Immature natural killer cell (primary cell): Measurements from ENCODE around the gene WDR38. TPM values are rescaled to one million over a fixed set of nuclear protein-coding genes. Genes with fewer than 3 reads are reported as not detected.

Experiments
- DNase-seq, 3 donors: peaks; one replicate each; pipeline ENCODE4 v3.0.0; 2022; ENCODE audit warnings: mixed read lengths in 1 of 3
- H3K27ac Mint-ChIP-seq, 6 donors: one replicate each; pipeline ENCODE4 v1.8.0; 2020; ENCODE audit warnings: mixed read lengths in 6 of 6, mild to moderate bottlenecking in 5 of 6, inconsistent platforms in 4 of 6, moderate library complexity in 3 of 6
- H3K27me3 Mint-ChIP-seq, 3 donors: one replicate each; pipeline ENCODE4 v1.8.0; 2020 to 2021; ENCODE audit warnings: low read depth in 3 of 3, mild to moderate bottlenecking in 3 of 3, mixed read lengths in 3 of 3, moderate library complexity in 3 of 3, inconsistent platforms in 1 of 3
- H3K36me3 Mint-ChIP-seq, 3 donors: one replicate each; pipeline ENCODE4 v1.8.0; 2020; ENCODE audit warnings: mixed read lengths in 3 of 3, inconsistent platforms in 2 of 3, mild to moderate bottlenecking in 2 of 3
- H3K4me1 Mint-ChIP-seq, 2 donors: one replicate each; pipeline ENCODE4 v1.8.0; 2020; ENCODE audit warnings: inconsistent platforms in 2 of 2, mild to moderate bottlenecking in 2 of 2, mixed read lengths in 2 of 2, moderate library complexity in 1 of 2
- H3K4me3 Mint-ChIP-seq, 5 donors: one replicate each; pipeline ENCODE4 v1.8.0; 2020; ENCODE audit warnings: mild to moderate bottlenecking in 5 of 5, mixed read lengths in 5 of 5, inconsistent platforms in 3 of 5, moderate library complexity in 3 of 5
- H3K9me3 Mint-ChIP-seq, 6 donors: one replicate each; pipeline ENCODE4 v1.8.0; 2020; ENCODE audit warnings: mild to moderate bottlenecking in 6 of 6, mixed read lengths in 6 of 6, inconsistent platforms in 4 of 6, moderate library complexity in 3 of 6
- polyA plus RNA-seq, 3 donors: library from polyadenylated mRNA; unstranded; fragments of 300-500 nt; fragmentation: Illumina TruSeq; gene quantifications; one replicate each; pipeline ENCODE4 v1.2.3, GENCODE V29; 2021

Gene WDR38
- polyA plus RNA-seq, 3 donors from 2014 or later: not detected

DNA sequence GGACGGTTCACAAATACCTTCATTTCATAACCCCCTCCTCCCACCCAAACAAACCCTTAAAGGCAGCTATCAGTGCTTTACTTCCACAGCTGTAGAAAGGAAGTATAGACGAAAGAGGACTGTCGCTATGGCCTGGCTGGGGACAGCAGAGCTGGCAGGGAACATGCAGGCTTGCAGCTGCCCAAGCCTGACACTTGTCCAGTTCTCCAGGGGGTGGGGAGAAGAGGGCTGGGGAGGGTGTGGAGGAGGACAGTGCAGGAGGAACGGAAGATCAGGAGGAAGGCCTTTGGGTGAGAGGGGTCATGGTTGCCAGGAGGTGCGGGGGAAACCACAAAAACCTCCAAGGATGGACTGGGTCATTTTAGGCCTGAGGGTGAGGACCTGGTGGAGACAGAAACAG lies 34.6 kb downstream of the WDR38 start:
- Mint-ChIP-seq H3K4me3 (no peak overlapping the region), H3K27me3 (peaks cover 0 to 2% (median 1%) of the 10 kb centered on the region in 3 donors), H3K36me3 (peaks cover 21 to 44% (median 24%) of the 10 kb centered on the region in 3 donors), H3K9me3 (no peaks in the 10 kb centered on the region), H3K4me1 (peaks cover 0 to 2% of the 10 kb centered on the region in 2 donors), H3K27ac (no peak overlapping the region)
- DNase-seq: no peak

DNA sequence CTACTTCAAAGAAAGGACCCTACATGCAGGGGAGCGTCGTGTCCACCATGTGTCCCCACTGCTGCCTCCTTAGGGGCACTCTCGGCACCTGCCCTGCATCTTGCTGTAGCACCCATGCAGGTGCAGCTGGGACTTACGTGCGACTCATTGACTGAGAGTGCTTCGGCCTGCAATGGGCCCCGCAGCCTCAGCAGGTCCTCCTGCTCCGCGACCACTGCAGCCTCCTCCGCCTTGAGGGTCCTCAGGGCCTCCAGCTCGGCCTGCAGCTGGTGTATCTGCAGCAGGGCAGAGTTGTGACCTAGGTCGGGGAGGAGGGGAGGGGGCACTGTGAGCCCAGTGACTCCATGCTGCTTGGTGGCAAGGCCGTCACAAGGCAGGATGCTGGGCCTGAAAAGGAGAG lies 35.7 kb downstream of the WDR38 start:
- no peak for DNase-seq
- H3K27me3 Mint-ChIP-seq: peaks cover 0 to 2% (median 1%) of the 10 kb centered on the region in 3 donors
- H3K27ac Mint-ChIP-seq: no peak overlapping the region
- H3K4me3 Mint-ChIP-seq: no peak overlapping the region
- peaks cover 23 to 53% (median 24%) of the 10 kb centered on the region in 3 donors for H3K36me3 Mint-ChIP-seq
- no peaks in the 10 kb centered on the region for H3K9me3 Mint-ChIP-seq
- H3K4me1 Mint-ChIP-seq: peaks cover 0 to 2% of the 10 kb centered on the region in 2 donors

DNA sequence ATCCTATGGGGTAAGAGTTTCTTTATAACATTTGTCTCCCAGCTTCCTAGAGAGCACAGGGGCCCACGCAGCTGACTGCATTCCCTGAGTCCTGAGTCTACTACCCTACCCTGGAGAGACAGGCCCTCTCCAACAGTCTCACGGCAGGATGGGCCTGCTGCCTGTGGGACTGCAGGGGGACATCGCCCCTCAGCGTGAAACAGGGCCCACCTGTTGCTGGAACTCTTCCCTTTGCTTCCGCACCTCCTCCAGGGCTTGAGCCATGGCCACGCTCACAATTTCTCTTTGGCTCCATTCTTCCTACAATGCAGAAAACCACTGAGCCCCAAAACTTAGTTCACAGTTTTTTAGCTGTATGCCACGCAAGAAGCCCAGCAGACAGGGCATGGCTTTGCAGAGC lies 36.9 kb downstream of the WDR38 start:
- Mint-ChIP-seq H3K27me3 (peaks cover 0 to 2% (median 1%) of the 10 kb centered on the region in 3 donors), H3K36me3 (peaks cover 24 to 55% (median 25%) of the 10 kb centered on the region in 3 donors), H3K9me3 (no peaks in the 10 kb centered on the region), H3K27ac (no peak overlapping the region), H3K4me3 (no peak overlapping the region), H3K4me1 (peaks cover 7 to 10% of the 10 kb centered on the region in 2 donors)
- DNase-seq: no peak

DNA sequence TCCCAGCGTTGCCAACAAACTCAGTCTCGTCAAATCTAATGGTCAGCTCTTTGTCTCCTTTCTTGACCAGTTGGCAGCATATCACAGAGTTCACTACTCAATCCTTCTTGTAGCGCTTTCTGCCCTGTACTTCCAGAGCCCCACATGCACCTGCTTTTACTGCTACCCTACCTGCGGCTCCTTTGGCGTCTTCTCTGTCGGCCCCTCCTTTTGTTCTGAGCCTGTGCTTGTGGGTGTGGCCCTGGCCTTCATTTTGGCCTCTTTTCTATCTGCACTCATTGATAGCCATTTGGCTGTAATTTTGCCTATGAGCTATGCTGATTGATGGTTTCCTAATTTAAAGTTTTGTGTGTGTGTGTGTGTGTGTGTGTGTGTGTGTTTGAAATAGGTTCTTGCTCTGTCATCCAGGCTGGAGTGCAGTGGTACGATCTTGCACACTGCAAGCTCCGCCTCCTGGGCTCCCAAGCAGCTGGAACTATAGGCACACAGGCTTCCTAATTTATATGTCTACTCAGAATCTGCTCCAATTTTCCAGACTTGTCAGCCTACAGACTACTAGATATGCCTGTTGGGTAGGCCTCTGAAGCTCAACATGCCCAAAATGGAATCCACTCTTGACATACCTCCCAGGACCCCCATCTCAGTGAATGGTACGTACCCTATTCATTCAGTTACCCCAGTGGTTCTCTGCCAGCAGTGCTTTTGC lies 40.9 kb downstream of the WDR38 start:
- H3K9me3 Mint-ChIP-seq: no peaks in the 10 kb centered on the region
- no peak for DNase-seq
- H3K27me3 Mint-ChIP-seq: peaks cover 0 to 1% (median under 1%) of the 10 kb centered on the region in 3 donors
- H3K36me3 Mint-ChIP-seq: peaks cover 16 to 60% (median 37%) of the 10 kb centered on the region in 3 donors
- H3K4me1 Mint-ChIP-seq: peaks cover 5 to 14% of the 10 kb centered on the region in 2 donors
- peak overlapping the region in 4 of 6 donors; percentile 1 to 45 (median 22) for H3K27ac Mint-ChIP-seq
- no peak overlapping the region for H3K4me3 Mint-ChIP-seq

DNA sequence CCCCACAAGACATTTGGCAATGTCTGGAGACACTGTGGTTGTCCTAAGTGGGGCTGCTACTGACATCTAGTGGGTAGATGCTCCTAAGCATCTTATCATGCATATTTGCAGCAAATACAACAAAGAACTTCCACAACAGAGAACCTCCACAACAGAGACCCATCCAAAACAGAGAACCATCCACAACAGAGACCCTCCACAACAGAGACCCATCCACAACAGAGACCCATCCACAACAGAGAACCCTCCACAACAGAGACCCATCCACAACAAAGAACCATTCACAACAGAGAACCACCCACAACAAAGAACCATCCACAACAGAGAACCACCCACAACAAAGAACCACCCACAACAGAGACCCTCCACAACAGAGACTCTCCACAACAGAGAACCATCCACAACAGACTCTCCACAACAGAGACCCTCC lies 41.5 kb downstream of the WDR38 start:
- Mint-ChIP-seq H3K4me3 (no peak overlapping the region), H3K27ac (peak overlapping the region in 3 of 6 donors; percentile 1 to 45 (median 36)), H3K27me3 (peaks cover 0 to 2% (median 1%) of the 10 kb centered on the region in 3 donors), H3K9me3 (no peaks in the 10 kb centered on the region), H3K4me1 (peaks cover 5 to 14% of the 10 kb centered on the region in 2 donors), H3K36me3 (peaks cover 13 to 57% (median 37%) of the 10 kb centered on the region in 3 donors)
- peak; percentile 38 to 65 (median 57) for DNase-seq

DNA sequence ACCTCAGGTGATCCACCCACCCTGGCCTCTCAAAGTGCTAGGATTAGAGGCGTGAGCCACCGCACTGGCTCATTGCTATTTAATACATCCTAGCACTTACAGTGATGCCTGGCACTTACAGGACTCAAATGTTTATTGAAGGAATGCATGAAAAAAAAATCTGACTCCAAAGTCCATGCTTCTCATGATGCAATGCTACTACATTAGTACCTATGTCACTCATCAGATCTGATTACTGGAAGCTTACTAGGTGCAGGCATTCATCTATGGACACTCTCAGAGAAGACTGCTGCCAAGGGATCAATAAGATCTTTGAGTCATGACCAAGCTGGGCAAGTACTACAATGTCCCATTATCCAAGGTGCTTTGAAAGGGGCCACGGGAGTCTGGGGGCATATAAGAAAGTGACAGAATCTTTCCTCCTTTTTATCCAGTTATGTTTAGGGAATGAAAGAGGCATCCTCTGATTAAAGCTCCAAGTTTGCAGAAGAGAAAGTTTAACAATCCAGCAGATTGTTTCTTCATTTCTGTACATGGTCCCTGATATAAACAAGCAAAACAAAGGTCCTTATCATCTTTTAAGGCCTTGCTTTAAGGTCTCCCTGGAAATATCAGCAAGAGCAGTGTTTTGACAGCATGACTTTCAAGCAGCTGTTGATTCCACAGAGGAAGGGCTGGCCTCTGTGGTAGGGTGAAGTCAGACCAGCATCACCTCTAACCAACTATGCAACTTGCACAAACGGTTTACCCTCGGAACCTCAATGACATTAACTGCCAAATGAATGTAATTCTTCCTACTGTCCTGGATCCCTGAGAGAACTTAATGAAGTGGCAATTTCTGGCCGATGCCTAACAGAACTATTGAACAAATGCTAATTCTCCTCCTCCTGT lies 44.6 kb downstream of the WDR38 start:
- DNase-seq: no peak
- Mint-ChIP-seq H3K4me3 (no peak overlapping the region), H3K9me3 (no peaks in the 10 kb centered on the region), H3K27me3 (peaks cover 0 to 2% (median 0%) of the 10 kb centered on the region in 3 donors), H3K27ac (no peak overlapping the region), H3K36me3 (peaks cover 10 to 50% (median 41%) of the 10 kb centered on the region in 3 donors), H3K4me1 (peaks cover 5 to 14% of the 10 kb centered on the region in 2 donors)

DNA sequence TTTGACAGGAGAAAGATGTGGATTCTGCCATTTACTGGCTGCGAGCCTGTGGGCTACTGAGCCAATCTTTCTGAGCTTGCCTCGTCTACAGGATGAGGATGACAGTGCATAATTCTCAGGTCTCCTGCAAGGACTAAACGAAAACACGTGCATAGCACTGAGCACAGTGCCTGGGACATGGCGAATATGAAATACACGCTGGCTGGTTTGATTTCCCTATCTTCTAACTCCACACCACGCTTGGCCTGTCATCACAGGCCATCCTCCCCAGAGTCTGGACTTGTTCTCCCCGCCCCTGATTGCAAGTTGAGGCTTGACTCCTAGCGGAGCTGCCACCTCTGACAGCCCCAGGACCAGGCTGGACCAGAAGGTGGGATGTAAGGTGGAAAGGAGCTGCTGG lies 46.6 kb downstream of the WDR38 start:
- peaks cover 0 to 6% of the 10 kb centered on the region in 2 donors for H3K4me1 Mint-ChIP-seq
- DNase-seq: no peak
- no peak overlapping the region for H3K27ac Mint-ChIP-seq
- H3K9me3 Mint-ChIP-seq: no peaks in the 10 kb centered on the region
- no peak overlapping the region for H3K4me3 Mint-ChIP-seq
- H3K36me3 Mint-ChIP-seq: peaks cover 17 to 39% (median 34%) of the 10 kb centered on the region in 3 donors
- H3K27me3 Mint-ChIP-seq: peaks cover 0 to 2% (median 0%) of the 10 kb centered on the region in 3 donors

DNA sequence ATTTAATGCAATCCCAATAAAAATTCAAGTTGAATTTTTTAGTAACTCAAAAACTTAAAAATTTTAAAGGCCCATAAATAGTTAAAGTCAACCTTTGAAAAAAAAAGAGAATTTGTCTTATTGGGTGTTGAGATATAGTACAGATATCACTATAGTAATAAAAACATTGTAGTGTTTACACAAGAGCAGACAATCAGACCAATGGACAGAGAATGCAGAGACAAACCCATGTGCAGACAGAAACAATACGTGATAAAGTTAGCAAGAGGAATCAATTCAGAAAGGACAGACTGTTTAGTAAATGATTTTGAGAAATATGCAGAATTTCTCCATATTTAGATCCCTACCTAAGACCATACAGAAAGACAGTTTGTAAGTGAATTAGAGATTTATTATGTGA lies 53.7 kb downstream of the WDR38 start:
- no peak for DNase-seq
- no peaks in the 10 kb centered on the region for H3K9me3 Mint-ChIP-seq
- peaks cover 0 to 2% (median 0%) of the 10 kb centered on the region in 3 donors for H3K27me3 Mint-ChIP-seq
- H3K27ac Mint-ChIP-seq: peak overlapping the region in 2 of 6 donors; percentile 13 to 56
- peaks cover 4 to 6% of the 10 kb centered on the region in 2 donors for H3K4me1 Mint-ChIP-seq
- H3K4me3 Mint-ChIP-seq: no peak overlapping the region
- H3K36me3 Mint-ChIP-seq: peaks cover 19 to 44% (median 26%) of the 10 kb centered on the region in 3 donors

Other genes starting within 250 kb of the WDR38 start
- not detected for gene NR6A1, start 82.1 kb upstream of the WDR38 start, polyA plus RNA-seq
- gene OLFML2A, start 76.3 kb upstream of the WDR38 start, polyA plus RNA-seq: not detected
- gene RPL35, start 8.5 kb downstream of the WDR38 start, polyA plus RNA-seq: 1,000 to 10,000 TPM in 2 of 3 donors, 100 to 1,000 TPM in 1; 774 to 2,756 (median 1,213) TPM
- gene ARPC5L, start 8.7 kb downstream of the WDR38 start, polyA plus RNA-seq: 100 to 1,000 TPM; 169 to 202 (median 172) TPM
- 1 to 10 TPM in 2 of 3 donors, under 1 TPM in 1; 0.93 to 8.3 (median 5.3) TPM for gene GOLGA1, start 87.6 kb downstream of the WDR38 start, polyA plus RNA-seq